ENCODE results near the gene RRP36. TPM values are rescaled to one million over a fixed set of nuclear protein-coding genes. Genes with fewer than 3 reads are reported as not detected.

RRP36 gene
- total RNA-seq, 1 experiment from 2014 or later = 63.4 TPM

GRCh38 chr6:43077333-43077809 is 55.9 kb downstream of the RRP36 start:
- peak overlapping the region; percentile 86 for H3K27ac ChIP-seq (ENCODE audit: low read depth, low read length)
- H3K4me2 ChIP-seq (ENCODE audit: low read length) = peak overlapping the region; percentile 82
- no peaks in the 10 kb centered on the region for H4K20me1 ChIP-seq (ENCODE audit: insufficient read depth)
- ChIA-PET POLR2A (interaction anchor here (1.8 to 2.0 kb wide), 2 partner anchors 13 to 23 kb away, joined by 5 to 8 read pairs; partner anchors contain the start of gene CUL7), RAD21 (ENCODE audit: low non-redundant PET in 1 of 2, low total read pairs in 2 of 2, uncharacterized antibody in 2 of 2, unreplicated experiment in 2 of 2) (interaction anchor here in 1 of 2 experiments (1.0 kb wide), 1 partner anchor 24 kb away, joined by 3 read pairs; the partner anchor contains the start of gene CUL7), CTCF (interaction anchor here (1.6 to 3.0 kb wide), 2 partner anchors 18 to 66 kb away, joined by 5 to 10 read pairs; partner anchors contain the start of genes KLC4 and MRPL2)
- H3K79me2 ChIP-seq (ENCODE audit: insufficient read depth, low read length) = peaks cover 56% of the 10 kb centered on the region
- H3K9me3 ChIP-seq (ENCODE audit: control insufficient read depth in 1 of 2, insufficient read depth in 1 of 2, low read depth in 1 of 2, low read length in 2 of 2) = no peaks in the 10 kb centered on the region
- ATAC-seq (peak; percentile 32), DNase-seq (ENCODE audit: low read depth, low spot score) (no peak)
- intact Hi-C loops (cut with micrococcal nuclease) = loop anchor here (5.0 kb wide), 1 partner anchor 45 kb away; no protein-coding TSS in a partner anchor
- peak overlapping the region; percentile 89 to 98 for H3K4me3 ChIP-seq (replicated peaks in 1 of 2; ENCODE audit: low read depth in 1 of 2, low read length in 2 of 2)
- peaks cover 0 to 2% of the 10 kb centered on the region in 2 experiments; a peak in 2 of 4 replicates for H3K36me3 ChIP-seq (ENCODE audit: control insufficient read depth in 1 of 2, insufficient read depth in 2 of 2, low read length in 2 of 2)
- TF ChIP-seq JUND (IDR thresholded peaks at IDR 0.05) (peak; percentile 36; the same call in 1 of the 2 replicates), RAD21 (IDR thresholded peaks at IDR 0.05; ENCODE audit: low read depth) (no peak)
- H3K9ac ChIP-seq (ENCODE audit: low read length) = peak overlapping the region; percentile 95
- no peaks in the 10 kb centered on the region for H3K9me2 ChIP-seq (ENCODE audit: insufficient read depth)
- no TSS peak for BruUV-seq (replicated peaks)
- H3K4me1 ChIP-seq (ENCODE audit: control insufficient read depth in 1 of 2, insufficient read depth in 2 of 2, low read length in 2 of 2) = peaks cover 21 to 27% of the 10 kb centered on the region in 2 experiments
- no peaks in the 10 kb centered on the region for H3K27me3 ChIP-seq (ENCODE audit: insufficient read depth, low read length)
- no peak overlapping the region for H2AFZ ChIP-seq (ENCODE audit: low read depth, low read length, poor library complexity, severe bottlenecking)

GRCh38 chr6:43077981-43078511 is 56.6 kb downstream of the RRP36 start:
- no TSS peak for BruUV-seq (replicated peaks)
- H3K4me3 ChIP-seq (replicated peaks in 1 of 2; ENCODE audit: low read depth in 1 of 2, low read length in 2 of 2) = peak overlapping the region; percentile 89 to 98; a peak in 3 of 4 replicates
- ATAC-seq (no peak), DNase-seq (ENCODE audit: low read depth, low spot score) (no peak)
- peaks cover 0 to 2% of the 10 kb centered on the region in 2 experiments; a peak in 2 of 4 replicates for H3K36me3 ChIP-seq (ENCODE audit: control insufficient read depth in 1 of 2, insufficient read depth in 2 of 2, low read length in 2 of 2)
- peaks cover 21 to 27% of the 10 kb centered on the region in 2 experiments for H3K4me1 ChIP-seq (ENCODE audit: control insufficient read depth in 1 of 2, insufficient read depth in 2 of 2, low read length in 2 of 2)
- no peak for TF ChIP-seq ZFX (IDR thresholded peaks at IDR 0.05)
- no peak for TF ChIP-seq ELF1 (IDR thresholded peaks at IDR 0.05; ENCODE audit: borderline replicate concordance, low read depth)
- no peak for TF ChIP-seq EZH2phosphoT487 (IDR thresholded peaks at IDR 0.05; ENCODE audit: borderline replicate concordance)
- no peak for TF ChIP-seq POLR2AphosphoS5 (IDR thresholded peaks at IDR 0.05; ENCODE audit: low read depth, low read length)
- TF ChIP-seq, protein P1, sequence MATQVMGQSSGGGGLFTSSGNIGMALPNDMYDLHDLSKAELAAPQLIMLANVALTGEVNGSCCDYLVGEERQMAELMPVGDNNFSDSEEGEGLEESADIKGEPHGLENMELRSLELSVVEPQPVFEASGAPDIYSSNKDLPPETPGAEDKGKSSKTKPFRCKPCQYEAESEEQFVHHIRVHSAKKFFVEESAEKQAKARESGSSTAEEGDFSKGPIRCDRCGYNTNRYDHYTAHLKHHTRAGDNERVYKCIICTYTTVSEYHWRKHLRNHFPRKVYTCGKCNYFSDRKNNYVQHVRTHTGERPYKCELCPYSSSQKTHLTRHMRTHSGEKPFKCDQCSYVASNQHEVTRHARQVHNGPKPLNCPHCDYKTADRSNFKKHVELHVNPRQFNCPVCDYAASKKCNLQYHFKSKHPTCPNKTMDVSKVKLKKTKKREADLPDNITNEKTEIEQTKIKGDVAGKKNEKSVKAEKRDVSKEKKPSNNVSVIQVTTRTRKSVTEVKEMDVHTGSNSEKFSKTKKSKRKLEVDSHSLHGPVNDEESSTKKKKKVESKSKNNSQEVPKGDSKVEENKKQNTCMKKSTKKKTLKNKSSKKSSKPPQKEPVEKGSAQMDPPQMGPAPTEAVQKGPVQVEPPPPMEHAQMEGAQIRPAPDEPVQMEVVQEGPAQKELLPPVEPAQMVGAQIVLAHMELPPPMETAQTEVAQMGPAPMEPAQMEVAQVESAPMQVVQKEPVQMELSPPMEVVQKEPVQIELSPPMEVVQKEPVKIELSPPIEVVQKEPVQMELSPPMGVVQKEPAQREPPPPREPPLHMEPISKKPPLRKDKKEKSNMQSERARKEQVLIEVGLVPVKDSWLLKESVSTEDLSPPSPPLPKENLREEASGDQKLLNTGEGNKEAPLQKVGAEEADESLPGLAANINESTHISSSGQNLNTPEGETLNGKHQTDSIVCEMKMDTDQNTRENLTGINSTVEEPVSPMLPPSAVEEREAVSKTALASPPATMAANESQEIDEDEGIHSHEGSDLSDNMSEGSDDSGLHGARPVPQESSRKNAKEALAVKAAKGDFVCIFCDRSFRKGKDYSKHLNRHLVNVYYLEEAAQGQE (IDR thresholded peaks at IDR 0.05; ENCODE audit: low read depth) = no peak
- TF ChIP-seq SRF (IDR thresholded peaks at IDR 0.05; ENCODE audit: low read depth) = no peak
- no peak for TF ChIP-seq CTCF (IDR thresholded peaks at IDR 0.05 in 2 of 3, conservative IDR thresholded peaks at IDR 0.05 in 1 of 3; ENCODE audit: borderline replicate concordance in 1 of 3, insufficient read depth in 1 of 3, low read depth in 2 of 3, low read length in 2 of 3)
- no peak for TF ChIP-seq MAX (IDR thresholded peaks at IDR 0.05)
- TF ChIP-seq POLR2A (IDR thresholded peaks at IDR 0.05; ENCODE audit: borderline replicate concordance, extremely low read depth, insufficient read depth, insufficient read length) = no peak
- TF ChIP-seq TCF7L2 (IDR thresholded peaks at IDR 0.05; ENCODE audit: borderline replicate concordance, extremely low read depth, insufficient read depth, insufficient read length) = no peak
- no peak for TF ChIP-seq ZNF274 (IDR thresholded peaks at IDR 0.05; ENCODE audit: low read depth, low read length)
- H3K9me2 ChIP-seq (ENCODE audit: insufficient read depth) = no peaks in the 10 kb centered on the region
- H3K9me3 ChIP-seq (ENCODE audit: control insufficient read depth in 1 of 2, insufficient read depth in 1 of 2, low read depth in 1 of 2, low read length in 2 of 2) = no peaks in the 10 kb centered on the region
- intact Hi-C loops (cut with micrococcal nuclease) = loop anchor here (5.0 kb wide), 1 partner anchor 44 kb away; no protein-coding TSS in a partner anchor
- RAD21 ChIA-PET (ENCODE audit: low non-redundant PET in 1 of 2, low total read pairs in 2 of 2, uncharacterized antibody in 2 of 2, unreplicated experiment in 2 of 2) = no interaction called here
- H3K9ac ChIP-seq (ENCODE audit: low read length) = peak overlapping the region; percentile 95
- H3K79me2 ChIP-seq (ENCODE audit: insufficient read depth, low read length) = peaks cover 63% of the 10 kb centered on the region
- CTCF ChIA-PET = interaction anchor here (3.0 kb wide), 1 partner anchor 66 kb away, joined by 10 read pairs; no protein-coding TSS in a partner anchor
- no peaks in the 10 kb centered on the region for H4K20me1 ChIP-seq (ENCODE audit: insufficient read depth)
- peak overlapping the region; percentile 82 for H3K4me2 ChIP-seq (ENCODE audit: low read length)
- H2AFZ ChIP-seq (ENCODE audit: low read depth, low read length, poor library complexity, severe bottlenecking) = no peak overlapping the region
- POLR2A ChIA-PET = no interaction called here
- no peaks in the 10 kb centered on the region for H3K27me3 ChIP-seq (ENCODE audit: insufficient read depth, low read length)
- H3K27ac ChIP-seq (ENCODE audit: low read depth, low read length) = no peak overlapping the region
